NCI-H82 treated with DMSO at 0.1 percent for 48 hours (cell line): ENCODE data around the gene RBBP8.
"Not testable (repeated sequence)": the region's sequence is repeated elsewhere in the genome, so short reads cannot be mapped to it uniquely, and the experiment has no call there.

Experiments used
- DNase-seq: peaks from one replicate; lab custom pipeline; 2025; ENCODE audit not compliant: unreplicated experiment; lab: John Stamatoyannopoulos, UW

The RBBP8 gene

DNA sequence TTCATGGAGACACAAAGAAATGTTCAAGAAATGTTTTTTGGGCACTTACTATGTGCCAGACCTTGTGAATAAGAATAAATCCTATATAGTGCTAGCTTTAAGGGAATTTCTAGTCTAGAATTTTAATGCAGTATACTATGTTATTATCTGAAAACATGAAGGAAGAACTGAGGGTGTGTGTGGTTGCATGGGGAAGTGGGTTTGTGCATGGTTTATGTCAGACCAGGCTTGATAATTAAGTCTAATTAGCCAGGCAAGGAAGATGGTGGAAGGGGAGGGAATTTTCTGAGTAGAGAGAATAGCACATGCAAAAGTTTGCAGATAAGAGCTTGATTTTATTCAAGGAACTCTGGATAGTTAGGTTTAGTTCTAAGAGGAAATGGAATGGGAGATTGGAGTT lies 6.5 kb downstream of the RBBP8 start:
- no peak for DNase-seq

DNA sequence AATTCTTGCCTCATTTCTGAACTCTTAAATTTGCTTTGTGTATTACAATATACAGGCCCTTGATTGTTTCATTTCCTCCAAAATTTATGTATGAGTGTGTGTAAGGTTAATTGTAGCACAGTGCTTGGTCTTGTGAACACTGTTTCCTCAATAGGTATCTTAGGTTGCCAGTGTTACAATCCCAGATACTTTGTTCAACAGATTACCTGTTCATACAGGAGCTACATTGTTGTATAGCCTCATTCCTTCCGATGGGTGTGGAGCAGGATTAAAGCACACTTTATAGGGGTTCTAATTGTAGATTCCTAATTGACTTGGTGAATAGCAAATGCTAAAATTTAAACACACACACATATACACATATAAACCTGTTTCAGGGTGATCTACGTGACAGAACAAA lies 10.7 kb downstream of the RBBP8 start:
- DNase-seq: no peak

DNA sequence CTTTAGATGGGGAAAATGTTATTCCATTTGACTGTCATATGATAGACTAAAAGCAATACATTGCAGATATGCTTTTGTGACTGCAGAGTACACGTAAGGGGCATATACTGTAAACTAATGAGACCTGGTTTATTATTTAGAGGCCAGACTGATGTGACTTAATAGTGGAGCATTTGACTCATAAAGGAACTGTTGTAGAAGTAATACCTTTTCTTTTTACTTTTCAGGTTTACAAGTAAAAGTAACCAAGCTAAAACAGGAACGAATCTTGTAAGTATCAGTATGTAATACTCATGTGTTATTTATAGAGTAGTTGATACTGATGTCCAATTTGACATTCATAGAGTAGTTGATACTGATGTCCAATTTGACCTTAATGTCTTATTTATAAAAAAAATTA lies 13.1 kb downstream of the RBBP8 start:
- DNase-seq: no peak

DNA sequence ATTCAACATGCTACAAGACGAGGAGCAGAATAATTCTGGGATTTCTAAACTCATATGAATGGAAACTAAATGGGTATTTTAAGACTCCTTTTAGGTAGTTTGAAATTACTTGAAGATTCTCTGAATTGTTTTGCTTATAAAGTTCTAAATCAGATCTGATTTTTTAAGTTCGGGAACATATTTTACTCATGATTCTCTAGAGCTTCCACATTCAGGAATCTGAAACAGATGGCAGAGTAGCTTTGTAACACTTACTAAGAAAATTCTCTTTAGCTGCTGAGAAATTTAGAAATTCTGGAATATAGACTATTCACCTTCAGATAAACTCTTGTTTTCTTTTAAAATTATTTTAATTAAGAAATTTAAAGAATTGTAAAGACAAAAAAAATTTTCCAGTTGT lies 13.7 kb downstream of the RBBP8 start:
- no peak for DNase-seq

DNA sequence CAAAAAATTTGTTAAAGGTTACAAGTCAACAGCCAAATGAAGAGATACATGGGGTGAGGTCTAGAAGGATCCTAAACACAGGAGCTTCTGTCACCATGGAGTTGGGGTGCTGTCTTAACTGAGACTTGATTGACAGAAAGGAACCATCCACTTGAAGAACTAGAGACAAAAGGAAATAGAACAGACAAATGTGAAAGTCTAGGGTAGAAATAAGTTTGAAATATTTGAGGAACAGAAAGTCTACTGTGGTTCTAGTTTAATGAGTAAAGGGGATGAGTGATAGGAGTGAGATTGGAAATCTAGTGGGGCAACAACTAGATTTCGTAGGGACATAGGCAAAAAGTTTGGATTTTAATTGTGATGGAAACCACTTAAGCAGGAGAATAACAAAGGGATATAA lies 18.7 kb downstream of the RBBP8 start:
- no peak for DNase-seq

DNA sequence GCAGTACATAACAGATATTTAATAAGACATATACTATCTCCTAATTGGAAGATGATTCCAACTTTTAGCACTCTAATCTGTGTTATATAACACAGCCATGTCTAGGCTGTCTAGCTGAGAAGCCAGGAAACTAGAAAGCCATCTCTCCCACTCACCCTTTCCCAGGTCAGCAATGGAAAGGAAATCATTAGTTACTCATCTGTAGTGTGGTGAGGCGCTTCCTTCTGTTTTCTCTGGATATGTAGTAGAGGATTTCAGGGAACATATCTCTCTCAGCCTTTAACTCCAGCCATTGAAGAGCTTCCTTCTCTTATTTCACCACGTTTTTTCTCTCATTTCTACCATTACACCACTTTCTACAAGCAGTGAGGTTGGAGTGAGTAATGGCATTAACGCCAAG lies 19.4 kb downstream of the RBBP8 start:
- no peak for DNase-seq

DNA sequence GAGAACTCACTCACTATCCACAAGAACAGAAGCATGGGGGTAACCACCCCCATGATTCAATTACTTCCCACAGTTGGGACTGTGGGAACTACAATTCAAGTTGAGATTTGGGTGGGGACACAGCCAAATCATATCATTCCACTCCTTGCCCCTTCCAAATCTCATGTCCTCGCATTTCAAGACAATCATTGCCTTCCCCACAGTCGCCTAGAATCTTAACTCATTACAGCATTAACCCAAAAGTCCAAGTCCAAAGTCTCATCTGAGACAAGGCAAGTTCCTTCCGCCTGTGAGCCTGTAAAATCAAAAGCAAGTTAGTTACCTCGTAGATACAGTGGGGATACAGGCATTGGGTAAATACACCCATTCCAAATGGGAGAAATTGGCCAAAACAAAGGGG lies 20.9 kb downstream of the RBBP8 start:
- not testable (repeated sequence) for DNase-seq

DNA sequence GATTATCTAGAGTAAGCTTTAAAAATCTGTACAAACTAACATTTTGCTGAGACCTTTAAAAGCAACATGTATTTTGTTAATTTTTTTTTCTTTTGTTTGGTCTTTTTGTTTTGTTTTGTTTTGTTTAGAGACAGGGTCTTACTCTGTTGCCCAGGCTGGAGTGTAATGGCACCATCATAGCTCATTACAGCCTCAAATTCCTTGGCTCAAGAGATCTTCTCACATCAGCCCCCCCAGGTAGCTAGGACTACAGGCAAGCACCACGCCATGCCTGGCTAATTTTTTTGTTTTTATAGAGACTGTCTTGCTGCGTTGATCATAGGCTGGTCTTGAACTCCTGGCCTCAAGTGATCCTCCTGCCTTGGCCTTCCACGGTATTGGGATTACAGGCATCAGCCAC lies 23.1 kb downstream of the RBBP8 start:
- DNase-seq: no peak

DNA sequence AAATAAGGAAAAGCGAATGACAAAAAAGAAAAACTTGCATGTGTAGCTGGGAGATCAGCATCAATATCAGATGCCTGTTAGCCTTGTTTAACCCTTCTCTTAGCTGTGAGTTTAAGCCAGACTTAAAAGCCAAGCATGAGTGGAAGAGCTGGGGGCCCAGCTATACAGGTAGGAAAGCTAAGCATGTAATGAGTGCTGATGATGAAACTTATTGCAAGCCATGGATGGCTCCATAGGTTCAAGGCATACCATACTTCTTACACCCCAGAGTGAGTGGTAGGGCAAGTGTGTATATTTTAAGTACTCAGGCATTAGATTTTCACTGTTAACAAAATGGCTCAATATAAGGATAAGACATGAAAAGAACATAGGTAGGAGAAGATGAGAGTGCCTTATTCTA lies 28.0 kb downstream of the RBBP8 start:
- no peak for DNase-seq

DNA sequence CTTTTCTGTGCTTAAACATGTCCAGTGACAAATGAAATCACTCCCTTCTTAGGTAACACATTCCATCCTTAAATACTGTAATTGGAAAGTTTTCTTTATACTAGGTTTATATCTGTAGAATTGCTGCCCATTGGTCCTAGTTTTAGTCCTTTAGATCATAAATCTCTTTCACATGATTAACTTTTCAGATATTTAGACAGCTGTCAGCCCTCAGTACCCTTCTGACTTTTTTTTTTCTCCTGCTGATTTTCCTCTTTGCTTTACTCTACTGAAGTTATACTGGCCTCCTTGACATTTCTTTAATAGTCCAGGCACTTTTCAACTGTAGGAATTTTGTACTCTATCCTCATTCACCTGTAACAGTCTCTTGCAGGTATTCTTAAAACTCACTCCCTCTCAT lies 28.9 kb downstream of the RBBP8 start:
- no peak for DNase-seq

DNA sequence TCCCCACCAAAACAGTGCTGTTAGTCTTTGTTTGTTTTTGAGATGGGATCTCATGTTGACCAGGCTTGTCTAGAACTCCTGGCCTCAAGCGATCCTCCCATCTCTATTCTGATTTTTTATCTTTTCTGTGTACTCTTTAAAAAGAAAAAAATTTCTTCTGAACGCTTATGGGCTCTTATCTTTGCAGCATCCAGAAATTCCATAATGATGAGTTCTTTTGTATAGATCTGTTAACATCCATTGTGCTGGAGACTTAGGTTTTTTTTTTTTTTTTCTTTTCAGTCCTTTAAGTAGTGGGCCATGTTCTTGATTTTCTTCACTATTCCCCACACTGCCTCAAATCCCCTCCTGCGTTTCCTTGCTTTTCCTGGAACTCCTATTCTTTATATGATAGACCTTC lies 31.0 kb downstream of the RBBP8 start:
- DNase-seq: no peak

DNA sequence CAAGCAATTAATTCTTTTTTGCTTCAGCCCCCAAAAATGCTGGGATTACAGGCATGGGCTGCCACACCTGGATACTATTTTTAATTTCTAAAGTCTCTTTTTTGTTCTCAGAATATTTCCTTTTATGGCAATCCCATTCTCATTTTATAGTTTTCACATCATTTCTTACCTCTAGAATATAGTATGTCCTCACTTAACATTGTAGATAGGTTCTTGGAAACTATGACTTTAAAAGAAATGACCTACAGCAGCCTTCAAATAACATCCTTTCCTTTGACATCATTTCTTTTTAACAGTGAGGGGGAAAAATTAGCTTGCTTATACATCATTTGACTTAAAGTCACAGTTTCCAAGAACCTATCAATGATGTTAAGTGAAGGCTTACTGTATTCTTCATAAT lies 31.6 kb downstream of the RBBP8 start:
- no peak for DNase-seq

DNA sequence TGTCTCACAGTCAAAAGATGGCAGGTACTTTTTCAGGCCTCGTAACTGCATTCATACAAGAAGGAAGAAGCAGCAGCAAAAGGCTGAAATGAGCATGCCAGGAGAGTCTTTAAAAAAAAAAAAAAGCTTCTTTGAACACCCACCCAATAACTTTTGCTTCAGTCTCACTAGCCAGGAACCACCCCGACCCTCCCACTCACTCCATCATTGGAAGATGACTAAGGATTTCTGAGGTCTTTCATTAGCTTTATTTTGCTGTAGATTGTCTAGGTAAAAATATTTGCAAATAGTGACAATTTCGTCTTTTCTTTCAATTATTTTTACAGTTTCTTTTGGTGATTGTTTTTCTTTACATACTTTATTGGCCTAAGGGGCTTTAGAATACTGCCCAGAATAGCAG lies 37.9 kb downstream of the RBBP8 start:
- no peak for DNase-seq

DNA sequence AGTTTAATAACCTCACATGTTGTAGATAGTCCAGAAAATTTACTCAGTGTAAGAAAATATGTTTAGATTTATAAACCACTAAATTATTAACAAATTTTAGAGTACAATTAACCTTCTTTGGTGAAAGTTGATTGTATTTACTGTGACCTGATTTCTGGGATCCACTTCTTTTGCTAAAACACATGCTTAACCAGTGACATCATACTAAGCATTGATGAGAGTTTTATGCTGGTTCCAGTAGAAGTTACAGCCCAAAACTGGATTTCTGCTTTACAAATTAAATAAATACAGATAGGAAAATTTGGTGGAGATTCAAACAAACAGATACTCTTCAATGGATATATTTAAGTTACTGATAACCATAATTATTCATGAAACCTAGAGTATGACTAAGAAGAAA lies 40.9 kb downstream of the RBBP8 start:
- DNase-seq: no peak

DNA sequence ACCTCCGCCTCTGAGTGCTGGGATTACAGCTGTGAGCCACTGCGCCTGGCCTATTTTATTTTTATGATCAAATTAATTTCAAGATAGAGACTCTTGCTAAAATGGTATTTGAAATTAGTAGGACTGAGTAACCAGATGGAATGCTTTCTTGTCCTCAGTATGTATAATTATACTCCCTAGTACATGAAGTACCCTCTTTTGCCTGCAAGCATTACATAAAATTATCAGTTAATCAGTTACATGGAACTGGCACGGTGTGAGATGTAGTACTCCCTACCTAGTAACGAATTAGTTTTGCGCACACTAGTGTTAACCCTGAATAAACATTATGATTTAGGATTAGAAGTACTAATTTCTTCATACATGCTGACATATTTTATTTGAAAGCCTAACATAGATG lies 41.6 kb downstream of the RBBP8 start:
- no peak for DNase-seq

DNA sequence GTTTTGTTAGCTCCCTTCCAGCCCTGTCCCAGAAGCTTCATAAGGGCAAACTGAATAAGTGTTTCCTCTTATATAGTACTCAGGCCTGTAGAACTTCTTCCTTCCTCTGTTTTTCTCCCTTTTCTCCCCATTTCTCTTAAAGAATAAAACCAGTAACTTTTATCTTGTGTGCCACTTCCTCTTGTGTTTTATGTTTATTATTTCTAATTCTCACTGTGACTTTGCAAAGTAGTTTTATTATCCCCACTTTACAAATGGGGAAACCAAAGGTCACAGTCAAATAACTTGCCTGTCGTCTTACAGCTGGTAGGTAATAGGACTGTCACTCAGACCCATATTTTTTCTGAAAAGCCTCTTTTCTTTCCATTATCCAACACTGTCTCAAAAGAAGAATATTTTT lies 42.4 kb downstream of the RBBP8 start:
- no peak for DNase-seq

DNA sequence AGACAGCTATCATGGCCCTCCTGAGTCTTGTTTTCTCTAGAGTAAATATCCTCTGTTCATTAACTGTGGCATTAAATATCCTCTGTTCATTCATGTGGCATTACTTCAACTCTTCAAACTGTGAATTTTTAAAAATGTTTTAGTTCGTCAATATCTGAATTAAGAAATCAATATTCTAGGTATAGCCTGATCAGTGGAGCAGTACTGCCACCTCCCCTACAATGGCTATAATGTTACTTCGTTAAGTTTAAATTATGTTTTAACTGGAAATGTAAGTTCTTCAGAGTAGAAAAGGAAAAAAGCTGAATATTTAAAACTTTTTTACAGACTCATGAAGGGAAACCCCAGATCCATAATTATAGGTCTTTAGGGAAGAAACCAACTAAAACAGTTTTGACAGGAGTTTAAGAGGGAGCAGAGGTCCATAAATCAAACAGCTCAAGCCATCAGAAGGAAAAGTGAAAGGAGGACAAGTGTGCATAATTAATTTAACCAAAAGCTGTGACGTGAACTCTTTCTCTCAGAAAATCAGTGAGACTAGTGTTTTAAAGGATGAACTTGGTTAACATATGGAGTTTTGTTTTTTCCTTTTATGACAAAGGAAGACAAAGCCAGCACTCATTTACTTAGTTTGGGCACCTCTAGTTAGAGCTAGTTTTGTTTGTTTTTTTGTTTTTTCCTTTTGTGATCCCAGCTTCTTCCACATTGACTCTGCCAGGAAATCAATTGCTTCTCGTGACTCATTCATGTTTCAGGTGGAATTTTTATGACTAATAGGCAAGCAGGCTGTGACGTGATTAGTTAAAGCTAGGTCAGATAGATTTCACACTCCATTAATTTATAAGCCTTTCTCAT lies 44.9 kb downstream of the RBBP8 start:
- DNase-seq: no peak

DNA sequence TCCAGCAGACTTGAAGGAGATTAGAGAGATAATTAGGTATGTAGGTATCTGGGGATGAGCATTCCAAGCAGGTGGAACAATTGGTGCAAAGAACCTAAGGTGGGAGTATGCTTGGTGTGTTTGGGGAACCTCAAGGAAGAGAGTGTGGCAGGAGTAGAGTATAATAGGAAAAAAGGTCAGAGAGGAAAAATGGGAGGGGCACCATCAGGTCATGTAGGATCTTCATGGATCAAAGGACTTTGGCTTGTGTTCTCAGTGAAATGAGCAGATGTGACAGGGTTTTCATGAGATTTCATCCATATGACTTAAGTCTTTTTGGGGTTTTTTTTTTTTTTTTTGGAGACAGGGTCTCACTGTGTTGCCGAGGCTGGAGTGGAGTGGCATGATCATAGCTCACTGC lies 47.3 kb downstream of the RBBP8 start:
- no peak for DNase-seq

DNA sequence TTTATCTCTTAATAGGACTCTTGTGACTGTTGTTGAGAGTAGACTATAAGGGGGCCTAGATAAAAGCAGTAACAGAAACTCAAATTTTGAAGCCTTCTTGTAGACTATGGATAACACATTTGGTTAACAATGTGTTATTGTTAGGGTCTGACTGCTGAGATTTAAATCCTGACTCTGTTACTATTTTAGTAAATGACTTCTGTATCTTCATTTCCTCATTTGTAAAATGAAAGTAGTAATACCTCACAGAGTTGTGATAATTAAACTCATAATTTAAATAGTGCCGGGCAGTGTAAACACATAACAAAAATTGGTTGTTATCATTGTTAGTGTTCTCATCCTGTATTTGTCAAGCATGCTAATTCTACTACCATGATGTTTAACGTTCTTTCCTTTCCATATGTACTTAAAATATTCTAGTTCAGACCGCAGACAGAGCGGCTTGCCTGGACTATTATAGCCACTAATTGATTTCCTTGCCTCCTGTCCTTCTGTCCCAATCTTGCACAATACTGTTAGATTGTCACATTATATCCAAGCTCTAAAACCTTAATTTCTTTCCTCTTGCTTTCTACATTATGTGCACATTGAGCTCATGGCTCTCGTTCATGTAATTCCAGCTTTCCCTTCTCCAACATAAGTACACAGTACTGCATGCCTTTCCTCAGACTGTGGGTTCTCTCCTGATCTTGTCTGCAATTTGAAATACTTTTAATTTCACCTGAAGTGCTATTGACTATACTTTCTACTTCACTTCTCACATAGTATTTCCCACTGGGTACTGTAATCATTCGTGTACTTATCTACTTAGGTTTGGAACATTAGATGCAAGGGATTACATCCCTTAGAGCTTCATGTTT lies 48.4 kb downstream of the RBBP8 start:
- no peak for DNase-seq

DNA sequence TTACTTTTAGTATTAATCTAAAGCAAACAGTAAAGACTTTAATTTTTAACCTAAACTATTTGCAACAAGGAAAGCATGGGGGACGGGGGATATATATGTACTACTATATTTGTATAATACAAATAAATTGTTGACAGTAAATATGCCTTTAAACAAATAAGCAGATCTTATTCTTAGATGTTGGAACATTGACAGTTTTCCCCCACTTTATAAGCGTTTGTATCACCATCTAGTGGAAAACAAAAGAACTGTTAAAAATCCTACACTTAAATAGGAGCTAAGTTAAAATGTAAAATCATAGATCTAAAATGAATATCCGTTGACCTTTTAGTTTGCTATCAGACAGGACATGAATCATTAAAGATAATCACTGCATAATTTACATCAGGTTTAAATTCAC lies 50.0 kb downstream of the RBBP8 start:
- no peak for DNase-seq

DNA sequence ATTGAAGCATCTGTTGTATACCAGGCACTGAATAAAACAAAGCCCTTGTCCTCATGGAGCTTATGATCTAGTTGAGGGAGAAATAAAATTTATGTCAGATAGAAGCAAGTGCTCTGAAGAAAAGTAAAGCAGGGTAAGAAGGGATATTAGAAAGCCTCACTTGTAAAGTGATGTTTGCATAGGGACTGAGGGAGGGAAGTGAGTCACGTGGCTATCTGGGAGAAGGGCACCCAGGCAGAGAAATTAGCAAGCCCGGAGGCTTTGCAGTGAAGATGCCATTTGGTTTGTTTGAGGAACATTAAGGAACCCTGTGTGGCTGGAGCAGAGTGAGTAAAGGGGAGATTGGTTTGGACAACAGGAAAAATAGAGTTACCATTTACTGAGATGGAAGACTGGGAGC lies 52.1 kb downstream of the RBBP8 start:
- DNase-seq: no peak

DNA sequence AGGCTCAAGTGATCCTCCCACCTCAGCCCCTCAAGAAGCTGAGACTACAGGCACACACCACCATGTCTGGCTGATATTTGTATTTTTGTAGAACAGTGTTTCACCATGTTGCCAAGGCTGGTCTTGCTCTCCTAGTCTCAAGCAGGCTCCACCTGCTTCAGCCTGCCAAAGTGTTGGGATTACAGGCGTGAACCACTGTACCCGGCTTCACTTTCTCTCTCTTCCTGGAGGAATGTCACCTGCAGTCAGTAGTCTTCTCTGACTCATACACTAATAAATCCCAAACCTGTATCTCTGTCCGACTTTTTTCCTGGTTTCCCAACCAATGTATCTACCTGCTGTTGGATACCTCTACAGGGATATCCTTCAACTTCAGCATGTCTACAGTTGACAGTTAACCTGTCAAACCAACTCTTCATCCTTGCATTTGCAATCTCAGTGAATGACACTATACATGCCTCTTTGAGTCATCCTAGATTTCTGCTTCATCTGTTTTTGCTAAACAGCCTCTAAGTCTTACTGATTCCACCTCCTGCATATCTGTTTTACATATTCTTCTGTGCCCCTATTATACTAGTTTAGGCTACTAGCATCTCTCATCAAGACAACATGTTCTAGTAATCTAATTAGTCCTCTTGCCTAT lies 54.5 kb downstream of the RBBP8 start:
- no peak for DNase-seq
